ENCODE results near the gene ELN.
"Not testable (repeated sequence)": the region's sequence is repeated elsewhere in the genome, so short reads cannot be mapped to it uniquely, and the experiment has no call there.

Gene ELN

GRCh38 chr7:74027683-74028320 lies at the start of gene ELN:
Gene ELN, plus strand, starts transcription at chr7:74028173. Its CDS starts 15 bp downstream, at chr7:74028188.
- no peak for DNase-seq

GRCh38 chr7:73978661-73979563 lies 49.1 kb upstream of the ELN start:
- peak in 1 of 2 donors; percentile 6 for DNase-seq

- not testable (repeated sequence) for DNase-seq
Measured at GRCh38 chr7:73979656-73980055, 48.3 kb upstream of the ELN start.

GRCh38 chr7:73980206-73980605 lies 47.8 kb upstream of the ELN start:
- no peak for DNase-seq

- no peak for DNase-seq
Measured at GRCh38 chr7:73981933-73982332, 46.0 kb upstream of the ELN start.

- no peak for DNase-seq
Measured at GRCh38 chr7:73983437-73984164, 44.4 kb upstream of the ELN start.

GRCh38 chr7:73984481-73985205 lies 43.3 kb upstream of the ELN start:
- no peak for DNase-seq

- DNase-seq: no peak
Measured at GRCh38 chr7:73985737-73986141, 42.2 kb upstream of the ELN start.

GRCh38 chr7:73986158-73986631 lies 41.8 kb upstream of the ELN start:
- DNase-seq: no peak

GRCh38 chr7:73987298-73987697 lies 40.7 kb upstream of the ELN start:
- DNase-seq: no peak

GRCh38 chr7:73988197-73988596 lies 39.8 kb upstream of the ELN start:
- no peak for DNase-seq

GRCh38 chr7:73991522-73992100 lies 36.4 kb upstream of the ELN start:
- DNase-seq: no peak

GRCh38 chr7:73992101-73992562 lies 35.8 kb upstream of the ELN start:
- no peak for DNase-seq

- no peak for DNase-seq
Measured at GRCh38 chr7:73994023-73994422, 34.0 kb upstream of the ELN start.

GRCh38 chr7:73994761-73995160 lies 33.2 kb upstream of the ELN start:
- no peak for DNase-seq

- DNase-seq: no peak
Measured at GRCh38 chr7:73995330-73995729, 32.6 kb upstream of the ELN start.

GRCh38 chr7:73995821-73996511 lies 32.0 kb upstream of the ELN start:
- DNase-seq: no peak

- no peak for DNase-seq
Measured at GRCh38 chr7:73997056-73997455, 30.9 kb upstream of the ELN start.

- no peak for DNase-seq
Measured at GRCh38 chr7:73999664-74000435, 28.1 kb upstream of the ELN start.

- no peak for DNase-seq
Measured at GRCh38 chr7:74000489-74001149, 27.4 kb upstream of the ELN start.

All from stimulated activated CD4-positive, alpha-beta T cell treated with anti-CD3 and anti-CD28 coated beads, Interleukin-2, amount 100 ng/mL, for 48 hours (primary cell).